ENCODE results near the gene ABLIM2.

The ABLIM2 gene

DNA sequence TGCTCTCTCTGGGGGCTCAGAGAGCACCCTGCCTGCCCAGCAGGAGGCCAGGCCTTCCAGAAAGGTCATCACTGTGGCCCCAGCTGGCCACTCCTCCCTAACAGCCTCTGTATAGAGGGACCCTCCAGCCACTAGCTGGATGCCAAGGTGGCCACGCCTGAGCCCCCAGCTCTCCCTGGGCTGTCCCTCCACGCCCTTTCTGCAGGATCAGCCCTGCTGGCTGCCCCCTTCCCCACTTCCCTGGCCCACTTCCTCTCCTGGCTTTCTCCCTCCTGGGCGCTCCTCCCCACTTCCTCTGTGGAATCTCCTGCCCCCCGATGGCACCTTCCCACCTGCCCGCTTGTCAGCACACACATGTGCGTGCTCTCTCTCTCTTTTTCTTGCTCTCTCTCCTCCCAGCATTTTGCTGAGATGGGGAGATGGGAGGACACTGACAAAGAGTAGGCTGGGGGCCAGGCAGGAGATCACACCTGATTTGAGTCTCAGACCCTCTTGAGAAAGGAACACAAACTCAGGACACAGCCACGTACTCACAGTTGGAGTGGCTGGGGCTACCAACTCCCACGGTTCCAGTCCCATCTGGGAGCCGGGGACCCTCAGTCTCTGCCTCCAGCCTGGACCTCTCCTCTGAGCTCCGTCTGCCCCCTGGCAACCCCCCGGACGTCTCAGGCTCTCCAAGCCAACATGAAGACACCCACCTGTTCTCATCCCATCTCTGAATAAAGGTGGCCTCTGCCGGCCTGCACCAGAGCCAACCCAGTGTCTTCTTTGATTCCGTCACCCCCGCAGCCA lies 156.9 kb downstream of the ABLIM2 start:
- DNase-seq (ENCODE audit: low spot score), result no peak

- no peak for DNase-seq (ENCODE audit: low spot score)
Observed at GRCh38 chr4:8000721-8001491, 157.7 kb downstream of the ABLIM2 start.

DNA sequence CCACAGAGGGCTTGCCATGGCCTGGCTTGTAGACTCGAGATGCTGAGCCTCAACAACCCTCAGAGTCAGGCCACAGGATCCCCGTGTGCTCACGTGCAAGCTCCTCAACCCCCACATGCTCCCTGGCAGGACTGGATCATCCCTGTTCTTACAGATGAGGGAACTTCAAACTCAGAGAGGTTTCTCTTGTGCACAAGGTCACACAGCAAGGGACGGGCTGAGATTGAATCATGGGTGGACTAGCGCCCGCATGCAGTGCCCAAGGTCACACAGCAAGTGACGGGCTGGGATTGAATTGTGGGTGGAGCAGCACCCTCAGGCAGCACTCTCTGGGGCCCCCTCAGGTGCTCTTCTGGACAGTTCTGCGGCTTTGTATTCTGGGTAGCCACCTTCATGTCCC lies 158.4 kb downstream of the ABLIM2 start:
- no peak for DNase-seq (ENCODE audit: low spot score)

DNA sequence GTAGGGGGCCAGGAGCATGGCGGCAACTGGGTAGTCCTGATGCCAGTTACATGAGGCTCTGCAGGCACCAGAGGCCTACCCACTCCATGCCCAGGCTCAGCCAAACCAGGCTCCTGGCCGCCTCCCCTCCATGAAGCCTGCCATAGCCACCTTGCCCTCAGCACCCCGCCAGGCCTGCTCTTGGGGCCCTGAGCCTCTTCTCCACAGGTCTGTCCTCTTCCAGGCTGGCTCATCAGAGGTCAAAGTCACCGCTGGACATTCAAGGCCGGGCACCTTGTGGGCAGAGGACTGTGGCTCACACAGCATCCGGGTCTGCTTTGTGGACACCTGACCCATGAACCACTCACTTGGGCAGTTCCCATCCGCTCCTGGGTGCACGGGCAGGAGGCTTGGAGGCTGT lies 158.9 kb downstream of the ABLIM2 start:
- DNase-seq (ENCODE audit: low spot score), result no peak

DNA sequence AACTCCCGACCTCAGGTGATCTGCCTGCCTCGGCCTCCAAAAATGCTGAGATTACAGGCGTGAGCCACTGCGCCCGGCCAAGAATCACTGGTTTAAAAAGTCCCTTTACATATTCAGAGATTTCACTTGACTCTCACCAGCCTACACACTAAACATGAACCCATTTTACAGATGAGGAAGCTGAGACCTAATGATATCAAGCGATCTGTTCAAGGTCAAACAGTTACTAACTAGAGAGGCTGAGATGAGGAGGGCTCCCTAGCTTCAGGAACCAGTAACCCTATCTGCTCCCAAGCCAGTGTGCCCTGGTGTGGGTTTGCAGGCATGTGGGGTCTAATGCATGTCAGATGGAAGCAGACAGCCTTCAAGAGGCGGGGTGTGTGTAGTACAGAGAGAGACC lies 159.3 kb downstream of the ABLIM2 start:
- DNase-seq (ENCODE audit: low spot score), result no peak

GRCh38 chr4:7998447-7998846 lies 160.2 kb downstream of the ABLIM2 start:
- no peak for DNase-seq (ENCODE audit: low spot score)

- DNase-seq (ENCODE audit: low spot score), result no peak
Observed at GRCh38 chr4:7995866-7996265, 162.7 kb downstream of the ABLIM2 start.

GRCh38 chr4:7995135-7995534 lies 163.5 kb downstream of the ABLIM2 start:
- DNase-seq (ENCODE audit: low spot score), result no peak

- no peak for DNase-seq (ENCODE audit: low spot score)
Observed at GRCh38 chr4:7993671-7994070, 164.9 kb downstream of the ABLIM2 start.

DNA sequence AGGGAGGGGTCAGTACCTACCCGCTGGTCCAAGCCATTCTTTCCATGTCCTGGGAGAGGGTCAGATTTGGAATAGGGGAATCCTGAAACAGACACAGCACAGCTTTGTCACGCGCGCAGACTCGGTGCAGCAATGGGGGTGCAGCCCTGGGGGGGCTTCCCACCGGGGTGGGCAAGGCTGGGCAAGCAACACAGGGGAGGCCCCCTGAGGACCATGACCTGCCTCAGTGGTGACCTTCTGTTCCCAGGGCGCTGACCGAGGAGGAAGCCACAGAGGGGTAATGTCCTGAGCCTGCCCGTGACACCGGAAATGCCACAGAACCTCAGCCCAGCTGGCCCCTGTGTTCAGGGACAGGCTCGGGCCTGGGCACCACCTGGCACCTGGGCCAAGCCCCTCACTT lies 165.8 kb downstream of the ABLIM2 start:
- no peak for DNase-seq (ENCODE audit: low spot score)

DNA sequence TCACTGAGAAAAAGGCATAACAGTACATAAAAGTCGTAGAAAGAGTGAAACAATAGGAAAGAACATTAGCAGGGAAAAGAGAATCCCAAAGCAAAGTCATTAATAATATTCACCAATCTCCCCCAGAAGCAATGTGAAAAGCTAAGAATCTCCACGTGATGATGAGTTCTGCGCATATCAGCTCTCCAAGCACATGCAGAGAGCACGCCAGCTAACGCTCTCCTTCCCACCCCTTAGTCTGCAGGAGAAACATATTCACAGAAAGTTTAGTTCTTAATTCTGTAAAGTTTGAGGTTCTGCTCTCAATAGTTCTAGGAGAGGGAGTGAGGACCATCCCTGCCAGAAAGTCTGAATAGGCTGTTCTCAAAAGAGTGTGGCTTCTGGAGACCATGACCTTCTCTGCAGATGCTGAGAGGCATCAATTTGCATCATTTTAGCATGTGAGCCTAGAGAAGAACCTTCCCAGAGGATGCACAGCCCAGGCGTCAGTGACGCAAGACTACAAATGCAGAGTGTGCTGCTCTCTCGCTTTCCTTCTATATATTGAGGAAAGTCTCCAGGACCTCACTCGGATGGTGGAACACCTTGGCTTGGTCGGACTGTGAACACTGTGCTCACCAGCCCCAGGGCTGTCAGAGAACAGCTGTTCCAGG lies 167.7 kb downstream of the ABLIM2 start:
- no peak for DNase-seq (ENCODE audit: low spot score)

GRCh38 chr4:7989654-7990053 lies 169.0 kb downstream of the ABLIM2 start:
- DNase-seq (ENCODE audit: low spot score), result no peak

GRCh38 chr4:7988437-7988836 lies 170.2 kb downstream of the ABLIM2 start:
- no peak for DNase-seq (ENCODE audit: low spot score)

DNA sequence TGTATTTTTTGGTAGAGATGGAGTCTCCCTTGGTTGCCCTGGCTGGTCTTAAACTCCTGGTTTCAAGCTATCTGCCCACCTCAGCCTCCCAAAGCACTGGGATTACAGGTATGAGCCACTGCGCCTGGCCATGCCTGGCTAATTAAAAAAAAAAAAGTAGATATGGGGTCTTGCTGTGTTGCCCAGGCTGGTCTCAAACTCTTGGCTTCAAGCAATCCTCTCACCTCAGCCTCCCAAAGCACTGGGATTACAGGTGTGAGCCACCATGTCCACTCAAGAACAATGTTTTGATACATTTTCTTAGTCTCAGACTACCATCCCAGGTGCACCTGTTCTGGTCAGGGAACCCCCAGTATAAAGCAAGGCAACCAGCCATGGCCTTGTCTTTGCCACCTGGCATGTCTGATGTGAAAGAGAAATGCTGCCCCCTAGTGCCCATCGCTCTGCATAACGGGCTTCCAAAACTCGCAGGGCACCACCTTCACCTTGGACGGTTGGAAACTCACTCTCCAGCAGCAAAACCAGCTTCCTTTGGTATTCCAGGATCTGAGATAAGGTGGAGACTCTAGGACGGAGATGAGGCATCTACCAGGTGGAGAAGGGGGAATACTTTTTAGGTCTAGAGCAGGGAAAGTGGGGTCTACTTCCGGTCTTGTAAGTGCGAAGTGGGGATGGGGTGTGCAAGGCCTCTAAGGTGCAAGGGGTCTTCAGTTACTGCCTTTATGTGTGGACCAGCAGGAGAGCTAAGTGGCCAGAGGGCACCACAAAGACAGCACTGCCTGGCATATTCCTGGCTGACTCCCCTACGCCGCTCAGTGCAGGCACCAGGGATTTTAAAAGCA lies 171.2 kb downstream of the ABLIM2 start:
- peak; percentile 80 for DNase-seq (ENCODE audit: low spot score)

- no peak for DNase-seq (ENCODE audit: low spot score)
Observed at GRCh38 chr4:7985891-7986441, 172.6 kb downstream of the ABLIM2 start.

GRCh38 chr4:7985072-7985471 lies 173.5 kb downstream of the ABLIM2 start:
- DNase-seq (ENCODE audit: low spot score), result no peak

- DNase-seq (ENCODE audit: low spot score), result no peak
Observed at GRCh38 chr4:7984286-7984925, 174.2 kb downstream of the ABLIM2 start.

GRCh38 chr4:7983296-7983695 lies 175.3 kb downstream of the ABLIM2 start:
- DNase-seq (ENCODE audit: low spot score), result no peak

GRCh38 chr4:7981738-7982394 lies 176.7 kb downstream of the ABLIM2 start:
- no peak for DNase-seq (ENCODE audit: low spot score)

DNA sequence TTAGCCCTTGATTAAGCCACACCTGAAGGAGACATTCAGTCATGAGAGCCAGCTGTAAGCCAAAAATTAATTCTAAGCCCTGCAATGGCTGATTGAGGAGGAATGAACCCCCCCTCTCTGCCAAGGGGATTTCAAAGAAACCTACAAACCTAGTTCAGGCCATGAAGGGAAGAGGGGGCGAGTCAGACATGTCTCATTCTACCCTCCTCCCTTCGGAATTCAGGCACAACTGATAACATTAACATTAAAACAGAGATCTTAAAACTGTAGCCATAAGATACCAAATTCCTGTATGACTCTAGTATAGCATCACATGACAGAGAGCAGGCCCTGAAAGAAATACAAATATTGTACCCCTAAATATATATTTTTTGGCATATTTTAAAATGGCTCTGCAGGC lies 178.6 kb downstream of the ABLIM2 start:
- DNase-seq (ENCODE audit: low spot score), result no peak

DNA sequence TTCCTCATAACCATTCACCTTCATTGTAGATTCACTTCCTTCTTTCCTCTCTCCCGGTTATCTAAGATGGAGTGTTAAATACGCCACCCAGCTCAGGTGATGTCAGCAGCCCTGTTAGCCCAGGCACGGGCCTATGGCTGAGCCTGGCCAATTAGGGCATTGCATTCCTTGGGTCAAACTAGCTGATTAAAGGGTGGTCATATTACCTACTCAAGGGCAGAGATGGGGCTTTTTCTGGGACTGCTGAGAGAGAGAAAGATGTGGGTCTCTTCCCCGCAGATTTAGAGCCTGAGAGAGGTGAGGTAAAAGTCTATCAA lies 179.0 kb downstream of the ABLIM2 start:
- DNase-seq (ENCODE audit: low spot score), result no peak

Data from CD4-positive, alpha-beta T cell treated with Interleukin-15 for 4 hours (primary cell).